HG02885 (cell line): ENCODE measurements around the gene FOS.
"Not testable (repeated sequence)": the region's sequence is repeated elsewhere in the genome, so short reads cannot be mapped to it uniquely, and the experiment has no call there.

Experiments used
- ATAC-seq: cut with Tn5 transposase; IDR thresholded peaks from one replicate; pipeline ENCODE4 v1.9.1; 2021; ENCODE audit warnings: mild to moderate bottlenecking; ENCODE audit not compliant: unreplicated experiment, poor library complexity

The FOS gene

GRCh38 chr14:75274899-75275569 is 3.6 kb upstream of the FOS start:
- no peak for ATAC-seq

- no peak for ATAC-seq
Observed at GRCh38 chr14:75275598-75275997, 3.0 kb upstream of the FOS start.

GRCh38 chr14:75277008-75277814 is 1.4 kb upstream of the FOS start:
- ATAC-seq = no peak

- peak; percentile 7 for ATAC-seq
Observed at GRCh38 chr14:75277815-75278421, 710 bp upstream of the FOS start.

- peak; percentile 6 for ATAC-seq
Observed at GRCh38 chr14:75279153-75279762, 630 bp downstream of the FOS start.

GRCh38 chr14:75279763-75280290 is 1.2 kb downstream of the FOS start:
- ATAC-seq = no peak

- no peak for ATAC-seq
Observed at GRCh38 chr14:75280291-75280830, 1.7 kb downstream of the FOS start.

GRCh38 chr14:75280831-75281653 is 2.4 kb downstream of the FOS start:
- no peak for ATAC-seq

- no peak for ATAC-seq
Observed at GRCh38 chr14:75281654-75282019, 3.0 kb downstream of the FOS start.

- ATAC-seq = no peak
Observed at GRCh38 chr14:75282170-75282554, 3.5 kb downstream of the FOS start.

GRCh38 chr14:75282555-75283161 is 4.0 kb downstream of the FOS start:
- not testable (repeated sequence) for ATAC-seq

- no peak for ATAC-seq
Observed at GRCh38 chr14:75283162-75283832, 4.7 kb downstream of the FOS start.

GRCh38 chr14:75283833-75284563 is 5.4 kb downstream of the FOS start:
- no peak for ATAC-seq

- ATAC-seq = no peak
Observed at GRCh38 chr14:75285331-75285730, 6.7 kb downstream of the FOS start.

GRCh38 chr14:75286313-75286712 is 7.7 kb downstream of the FOS start:
- ATAC-seq = no peak

GRCh38 chr14:75289840-75290388 is 11.3 kb downstream of the FOS start:
- ATAC-seq = no peak

GRCh38 chr14:75290851-75291250 is 12.2 kb downstream of the FOS start:
- ATAC-seq = no peak

GRCh38 chr14:75291331-75291730 is 12.7 kb downstream of the FOS start:
- no peak for ATAC-seq
